LNCaP clone FGC (cell line): Measurements from ENCODE around the gene MATN4.

ENCODE experiments used
- DNase-seq: peaks from one replicate; pipeline ENCODE4 v3.0.0-alpha.2; 2011; ENCODE audit warnings: low read depth
- H3K4me3 ChIP-seq: 2 replicates; pipeline ENCODE4 v1.5.1; 2011; ENCODE audit warnings: mild to moderate bottlenecking, low read depth, low read length, control low read depth
- TF ChIP-seq, protein P1 (sequence below): IDR thresholded peaks from 2 replicates; pipeline ENCODE4 v1.5.1; 2012; ENCODE audit warnings: mild to moderate bottlenecking; ENCODE audit not compliant: control insufficient read depth, insufficient read depth; ENCODE audit errors: extremely low read depth

Gene MATN4

GRCh38 chr20:45344168-45344860, 36.2 kb upstream of the MATN4 start:
- TF ChIP-seq, protein P1, sequence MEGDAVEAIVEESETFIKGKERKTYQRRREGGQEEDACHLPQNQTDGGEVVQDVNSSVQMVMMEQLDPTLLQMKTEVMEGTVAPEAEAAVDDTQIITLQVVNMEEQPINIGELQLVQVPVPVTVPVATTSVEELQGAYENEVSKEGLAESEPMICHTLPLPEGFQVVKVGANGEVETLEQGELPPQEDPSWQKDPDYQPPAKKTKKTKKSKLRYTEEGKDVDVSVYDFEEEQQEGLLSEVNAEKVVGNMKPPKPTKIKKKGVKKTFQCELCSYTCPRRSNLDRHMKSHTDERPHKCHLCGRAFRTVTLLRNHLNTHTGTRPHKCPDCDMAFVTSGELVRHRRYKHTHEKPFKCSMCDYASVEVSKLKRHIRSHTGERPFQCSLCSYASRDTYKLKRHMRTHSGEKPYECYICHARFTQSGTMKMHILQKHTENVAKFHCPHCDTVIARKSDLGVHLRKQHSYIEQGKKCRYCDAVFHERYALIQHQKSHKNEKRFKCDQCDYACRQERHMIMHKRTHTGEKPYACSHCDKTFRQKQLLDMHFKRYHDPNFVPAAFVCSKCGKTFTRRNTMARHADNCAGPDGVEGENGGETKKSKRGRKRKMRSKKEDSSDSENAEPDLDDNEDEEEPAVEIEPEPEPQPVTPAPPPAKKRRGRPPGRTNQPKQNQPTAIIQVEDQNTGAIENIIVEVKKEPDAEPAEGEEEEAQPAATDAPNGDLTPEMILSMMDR = no peak
- no peak overlapping the region for H3K4me3 ChIP-seq
- no peak for DNase-seq

- peak overlapping the region; percentile 48 for H3K4me3 ChIP-seq
- DNase-seq = peak; percentile 66
- TF ChIP-seq, protein P1 = no peak
Observed at GRCh38 chr20:45343532-45344167, 35.6 kb upstream of the MATN4 start.

DNA sequence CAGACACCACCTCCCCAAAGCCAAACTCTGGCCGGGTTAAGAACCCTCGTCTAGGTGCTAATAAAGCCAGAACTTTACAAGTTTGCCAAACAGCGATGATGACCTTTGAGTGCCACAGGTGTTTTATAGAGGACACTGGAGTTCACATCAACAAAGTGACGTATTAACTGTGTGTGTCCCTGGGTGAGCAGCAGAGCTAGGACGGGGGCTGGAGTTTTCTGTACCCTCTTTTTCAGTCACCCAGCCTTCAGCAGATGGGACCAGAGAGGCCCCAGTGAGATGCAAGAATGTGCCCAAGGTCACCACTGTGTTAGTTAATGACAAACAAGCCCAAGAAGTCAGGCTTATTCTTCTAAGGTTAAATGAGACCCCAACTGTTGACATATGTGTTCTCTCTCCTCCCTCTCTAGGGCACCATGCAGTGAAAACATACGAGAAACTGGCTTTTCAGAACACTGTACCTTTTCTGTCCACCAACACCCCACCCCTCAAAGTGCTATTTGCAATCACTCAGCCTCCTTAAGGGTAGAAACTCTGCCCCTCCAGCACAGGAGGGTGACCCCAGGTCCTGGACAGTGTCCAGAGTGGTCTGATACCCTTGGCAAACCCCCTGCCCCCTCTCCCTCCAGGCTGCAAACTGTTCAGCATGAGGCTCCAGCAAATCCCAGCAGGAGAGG, 34.9 kb upstream of the MATN4 start:
- H3K4me3 ChIP-seq = peak overlapping the region; percentile 48
- TF ChIP-seq, protein P1 = no peak
- DNase-seq = peak; percentile 68

- no peak for DNase-seq
- peak overlapping the region; percentile 48 for H3K4me3 ChIP-seq
- TF ChIP-seq, protein P1 = no peak
Observed at GRCh38 chr20:45341939-45342854, 34.1 kb upstream of the MATN4 start.

DNA sequence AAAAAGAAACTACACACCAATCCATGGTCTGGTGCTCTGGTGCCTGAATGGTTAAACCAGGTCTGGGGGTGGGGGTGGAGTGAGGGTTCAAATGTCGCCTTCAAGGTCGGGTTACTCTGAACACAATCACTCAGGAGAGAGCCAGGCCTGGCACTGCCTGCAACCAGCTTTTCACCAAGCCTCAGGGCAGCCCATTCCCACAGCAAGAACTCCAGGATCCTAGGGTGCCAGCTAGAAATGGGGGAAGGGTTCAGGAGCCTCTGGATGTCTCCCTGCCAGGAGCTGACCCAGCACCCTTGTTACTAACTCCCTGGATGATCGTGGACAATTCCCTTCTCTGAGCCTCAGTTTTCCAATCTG, 33.5 kb upstream of the MATN4 start:
- DNase-seq = no peak
- TF ChIP-seq, protein P1 = no peak
- H3K4me3 ChIP-seq = peak overlapping the region; percentile 48; the same call in 1 of the 2 replicates

DNA sequence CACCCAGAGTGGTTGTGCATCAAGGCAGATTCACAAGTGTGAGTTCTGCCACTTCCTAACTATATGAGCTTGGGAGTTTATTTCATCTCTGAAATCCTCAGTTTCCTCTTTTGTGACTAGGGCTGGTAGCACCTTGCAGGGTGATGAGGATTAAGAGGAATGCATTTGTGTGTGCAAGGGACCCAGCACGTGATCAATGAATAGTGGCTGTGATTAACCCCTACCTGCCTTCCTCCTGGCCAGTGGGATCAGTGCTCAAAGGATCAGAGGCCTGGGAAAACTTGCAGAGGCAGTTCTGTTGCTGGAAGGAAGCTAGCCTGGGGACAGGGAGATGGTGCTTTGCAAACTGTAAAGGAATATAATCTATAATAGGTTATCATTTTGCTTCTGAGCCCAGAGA, 32.9 kb upstream of the MATN4 start:
- TF ChIP-seq, protein P1 = no peak
- no peak overlapping the region for H3K4me3 ChIP-seq
- DNase-seq = no peak
